Endodermal cell (in vitro differentiated cells): Measurements from ENCODE around the gene ICA1. TPM values are rescaled to one million over a fixed set of nuclear protein-coding genes. Genes with fewer than 3 reads are reported as not detected.

Source experiments
- DNase-seq: peaks from one replicate; pipeline ENCODE4 v3.0.0-alpha.2; 2017
- H3K27ac ChIP-seq: 2 replicates; pipeline ENCODE4 v1.5.1; 2013; ENCODE audit warnings: mild to moderate bottlenecking, low read depth, low read length, moderate library complexity
- H3K27me3 ChIP-seq: 2 replicates; pipeline ENCODE4 v1.6.1; 2013; ENCODE audit warnings: mild to moderate bottlenecking, low read length, moderate library complexity; ENCODE audit not compliant: insufficient read depth, control insufficient read depth, poor library complexity, severe bottlenecking
- H3K36me3 ChIP-seq: 2 replicates; pipeline ENCODE4 v1.7.0; 2013; ENCODE audit warnings: mild to moderate bottlenecking, low read length, moderate library complexity; ENCODE audit not compliant: control insufficient read depth, insufficient read depth
- H3K4me1 ChIP-seq: one replicate; pipeline ENCODE4 v1.7.0; 2013; ENCODE audit warnings: low read length; ENCODE audit not compliant: control insufficient read depth, insufficient read depth
- H3K4me3 ChIP-seq: 2 replicates; pipeline ENCODE4 v1.5.1; 2013; ENCODE audit warnings: mild to moderate bottlenecking, low read length, moderate library complexity
- H3K9ac ChIP-seq: 2 replicates; pipeline ENCODE4 v1.6.1; 2013; ENCODE audit warnings: mild to moderate bottlenecking, low read length, moderate library complexity; ENCODE audit not compliant: poor library complexity, severe bottlenecking; ENCODE audit errors: extremely low read depth
- H3K9me3 ChIP-seq: 2 replicates; pipeline ENCODE4 v1.6.1; 2013; ENCODE audit warnings: mild to moderate bottlenecking, low read length, moderate library complexity; ENCODE audit not compliant: control insufficient read depth
- H3K27ac Mint-ChIP-seq: 2 replicates; pipeline ENCODE4 v1.8.0; 2020; ENCODE audit warnings: mixed read lengths
- H3K27me3 Mint-ChIP-seq: 2 replicates; pipeline ENCODE4 v1.8.0; 2021; ENCODE audit warnings: mild to moderate bottlenecking, mixed read lengths; ENCODE audit not compliant: insufficient read depth
- H3K36me3 Mint-ChIP-seq: 2 replicates; pipeline ENCODE4 v1.8.0; 2020; ENCODE audit warnings: low read depth, mixed read lengths
- H3K4me1 Mint-ChIP-seq: 2 replicates; pipeline ENCODE4 v1.8.0; 2020; ENCODE audit warnings: mixed read lengths
- H3K4me3 Mint-ChIP-seq: 2 replicates; pipeline ENCODE4 v1.8.0; 2020; ENCODE audit warnings: mild to moderate bottlenecking, moderate library complexity, mixed read lengths
- H3K9me3 Mint-ChIP-seq: 2 replicates; pipeline ENCODE4 v1.8.0; 2020; ENCODE audit warnings: mild to moderate bottlenecking, mixed read lengths
- WGBS, 2 experiments: methylation state at CpG; one replicate each; pipeline versions ENCODE4 v1.1.5 to v1.1.7; 2013; ENCODE audit warnings: missing lambda C conversion rate in 2 of 2, mixed read lengths in 1 of 2; ENCODE audit not compliant: insufficient coverage in 1 of 2, insufficient read length in 1 of 2; 5-methylcytosine and 5-hydroxymethylcytosine counted together
- total RNA-seq, 2 donors: library from RNA; stranded (reverse); fragmentation: NEBNext Ultra II Directional in 1 of 2; extraction: Animal tissue kit (Norgen Biotek cat#: 25700) in 1 of 2; gene quantifications; 2 replicates in 1 of 2; 3 replicates in 1 of 2; pipeline ENCODE4 v1.2.1, GENCODE V29; 2021
- TF ChIP-seq, protein P1 (sequence below): fragments of 200-600 bp; sonication (generic); conservative IDR thresholded peaks from 2 replicates; pipeline ENCODE4 v1.5.0; 2021; ENCODE audit warnings: antibody characterized with exemption, mild to moderate bottlenecking

ICA1 gene
- total RNA-seq, 2 donors from 2014 or later: 25.0 to 50.2 TPM

DNA sequence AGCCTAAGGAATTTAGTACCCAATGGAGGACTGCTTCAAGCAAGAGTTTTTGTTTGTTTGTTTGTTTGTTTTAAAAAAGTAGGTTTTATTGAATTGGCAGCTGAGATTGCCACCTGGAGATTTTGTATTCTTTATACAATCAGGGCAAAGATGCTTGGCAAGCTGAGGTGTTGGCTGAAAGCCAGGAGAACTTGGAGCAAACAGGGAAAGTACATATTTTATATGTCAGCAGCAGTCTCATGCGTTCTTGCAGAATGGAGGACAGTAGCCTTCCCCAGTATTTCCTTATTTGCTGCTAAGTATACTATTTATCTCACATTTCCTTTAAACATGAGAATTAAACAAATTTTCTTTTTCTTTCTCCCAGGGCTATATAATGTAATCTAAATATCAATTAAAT lies 22.6 kb upstream of the ICA1 start:
- TF ChIP-seq, protein P1, sequence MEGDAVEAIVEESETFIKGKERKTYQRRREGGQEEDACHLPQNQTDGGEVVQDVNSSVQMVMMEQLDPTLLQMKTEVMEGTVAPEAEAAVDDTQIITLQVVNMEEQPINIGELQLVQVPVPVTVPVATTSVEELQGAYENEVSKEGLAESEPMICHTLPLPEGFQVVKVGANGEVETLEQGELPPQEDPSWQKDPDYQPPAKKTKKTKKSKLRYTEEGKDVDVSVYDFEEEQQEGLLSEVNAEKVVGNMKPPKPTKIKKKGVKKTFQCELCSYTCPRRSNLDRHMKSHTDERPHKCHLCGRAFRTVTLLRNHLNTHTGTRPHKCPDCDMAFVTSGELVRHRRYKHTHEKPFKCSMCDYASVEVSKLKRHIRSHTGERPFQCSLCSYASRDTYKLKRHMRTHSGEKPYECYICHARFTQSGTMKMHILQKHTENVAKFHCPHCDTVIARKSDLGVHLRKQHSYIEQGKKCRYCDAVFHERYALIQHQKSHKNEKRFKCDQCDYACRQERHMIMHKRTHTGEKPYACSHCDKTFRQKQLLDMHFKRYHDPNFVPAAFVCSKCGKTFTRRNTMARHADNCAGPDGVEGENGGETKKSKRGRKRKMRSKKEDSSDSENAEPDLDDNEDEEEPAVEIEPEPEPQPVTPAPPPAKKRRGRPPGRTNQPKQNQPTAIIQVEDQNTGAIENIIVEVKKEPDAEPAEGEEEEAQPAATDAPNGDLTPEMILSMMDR: no peak

DNA sequence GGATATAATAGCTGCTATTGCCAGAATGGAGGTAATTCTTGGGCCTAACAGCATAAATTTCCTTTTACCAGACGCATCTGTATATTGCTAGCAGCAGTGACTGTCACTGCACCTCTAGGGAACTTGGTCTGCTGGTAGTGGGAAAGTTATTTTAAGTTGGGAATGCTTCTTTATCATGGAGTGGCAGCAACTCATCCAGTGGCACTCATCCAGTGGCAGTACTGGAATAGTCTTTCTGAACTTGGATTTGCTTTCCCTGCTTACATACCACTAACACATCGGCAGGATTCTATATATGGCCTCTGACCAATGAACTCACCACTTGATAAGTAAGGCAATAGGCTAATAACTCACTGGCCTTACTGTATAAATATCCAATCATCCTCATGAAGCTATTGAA lies 22.0 kb upstream of the ICA1 start:
- no peak for DNase-seq
- no peak overlapping the region for H3K4me3 Mint-ChIP-seq
- no peaks in the 10 kb centered on the region for H3K36me3 Mint-ChIP-seq
- Histone ChIP-seq H3K9me3 (no peaks in the 10 kb centered on the region), H3K4me3 (no peak overlapping the region), H3K4me1 (no peaks in the 10 kb centered on the region), H3K27ac (no peak overlapping the region), H3K9ac (no peak overlapping the region), H3K36me3 (no peaks in the 10 kb centered on the region), H3K27me3 (no peaks in the 10 kb centered on the region)
- WGBS, 2 experiments: 88 to 100% methylated on average over 1 to 2 of the region's 2 CpGs
- H3K4me1 Mint-ChIP-seq: peaks cover 12% of the 10 kb centered on the region
- no peaks in the 10 kb centered on the region for H3K9me3 Mint-ChIP-seq
- no peak overlapping the region for H3K27ac Mint-ChIP-seq
- H3K27me3 Mint-ChIP-seq: no peaks in the 10 kb centered on the region
- TF ChIP-seq, protein P1: no peak

More for the DNA sequence above, 22.6 kb upstream of the ICA1 start:
- H3K36me3 ChIP-seq: no peaks in the 10 kb centered on the region
- H3K36me3 Mint-ChIP-seq: no peaks in the 10 kb centered on the region
- no peak overlapping the region for H3K4me3 Mint-ChIP-seq
- H3K9me3 ChIP-seq: no peaks in the 10 kb centered on the region
- H3K27ac ChIP-seq: no peak overlapping the region
- H3K27me3 ChIP-seq: no peaks in the 10 kb centered on the region
- H3K4me1 ChIP-seq: no peaks in the 10 kb centered on the region
- H3K27me3 Mint-ChIP-seq: no peaks in the 10 kb centered on the region
- H3K27ac Mint-ChIP-seq: no peak overlapping the region
- no peak for DNase-seq
- peaks cover 12% of the 10 kb centered on the region for H3K4me1 Mint-ChIP-seq
- WGBS, 2 experiments: 97 to 100% methylated on average over 1 of the region's 1 CpG
- no peaks in the 10 kb centered on the region for H3K9me3 Mint-ChIP-seq
- no peak overlapping the region for H3K9ac ChIP-seq
- no peak overlapping the region for H3K4me3 ChIP-seq

DNA sequence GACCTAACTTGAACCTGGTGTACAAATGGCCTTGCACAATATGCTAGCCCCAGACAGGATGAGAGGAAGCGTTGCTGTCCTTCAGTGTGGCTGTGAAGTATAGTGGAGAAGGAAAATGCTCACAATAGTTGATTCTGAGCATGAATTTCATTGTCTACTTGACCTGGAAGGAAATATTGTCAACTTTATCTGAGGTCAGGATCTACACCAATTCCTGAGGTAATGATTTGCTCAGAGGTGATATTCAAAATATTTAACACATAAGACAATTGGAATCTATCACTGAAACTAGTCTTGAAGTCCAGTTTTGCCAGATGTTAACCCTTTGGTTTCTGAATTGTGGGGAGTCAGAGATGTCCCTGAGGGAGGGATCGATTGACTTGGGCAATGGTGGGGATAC lies 20.9 kb upstream of the ICA1 start:
- Histone ChIP-seq H3K9ac (no peak overlapping the region), H3K27me3 (no peaks in the 10 kb centered on the region), H3K9me3 (no peaks in the 10 kb centered on the region), H3K36me3 (no peaks in the 10 kb centered on the region), H3K27ac (no peak overlapping the region), H3K4me3 (no peak overlapping the region), H3K4me1 (no peaks in the 10 kb centered on the region)
- DNase-seq: no peak
- WGBS, 2 experiments: 92 to 94% methylated on average over 2 of the region's 2 CpGs
- TF ChIP-seq, protein P1: no peak
- H3K27me3 Mint-ChIP-seq: no peaks in the 10 kb centered on the region
- H3K4me1 Mint-ChIP-seq: peaks cover 8% of the 10 kb centered on the region
- H3K4me3 Mint-ChIP-seq: no peak overlapping the region
- H3K9me3 Mint-ChIP-seq: no peaks in the 10 kb centered on the region
- no peaks in the 10 kb centered on the region for H3K36me3 Mint-ChIP-seq
- H3K27ac Mint-ChIP-seq: no peak overlapping the region
